Activated CD8-positive, alpha-beta memory T cell treated with anti-CD3 and anti-CD28 coated beads, Interleukin-2, amount 10 ng/mL, durations not matched to agents 7 days and 5 days (primary cell): ENCODE measurements around the gene FSTL4. TPM values are rescaled to one million over a fixed set of nuclear protein-coding genes. Genes with fewer than 3 reads are reported as not detected.

Source experiments
- ATAC-seq: fragments of 150-1000 bp; cut with Tn5 transposase; one replicate; pipeline ENCODE4 v1.10.0; 2021; ENCODE audit warnings: moderate library complexity
- CTCF ChIA-PET: fragments of 350-600 bp; sonication (Branson Sonifier 250); formaldehyde crosslinking; loops from one replicate; lab custom pipeline; 2021; ENCODE audit warnings: antibody characterized with exemption; lab: Charles Lee
- DNase-seq: peaks from one replicate; pipeline ENCODE4 v3.0.0-alpha.2; 2020
- H3K27ac Mint-ChIP-seq: one replicate; pipeline ENCODE4 v1.8.0; 2021; ENCODE audit warnings: mild to moderate bottlenecking, mixed read lengths
- H3K27me3 Mint-ChIP-seq: one replicate; pipeline ENCODE4 v1.8.0; 2021; ENCODE audit warnings: mixed read lengths
- H3K36me3 Mint-ChIP-seq: one replicate; pipeline ENCODE4 v1.8.0; 2021; ENCODE audit warnings: mild to moderate bottlenecking, mixed read lengths
- H3K4me1 Mint-ChIP-seq: one replicate; pipeline ENCODE4 v1.8.0; 2021; ENCODE audit warnings: mixed read lengths
- H3K4me3 Mint-ChIP-seq: one replicate; pipeline ENCODE4 v1.8.0; 2021; ENCODE audit warnings: mild to moderate bottlenecking, moderate library complexity, mixed read lengths
- H3K9me3 Mint-ChIP-seq: one replicate; pipeline ENCODE4 v1.8.0; 2022; ENCODE audit warnings: low read depth, mixed read lengths
- total RNA-seq, 2 experiments: library from RNA; stranded (reverse); gene quantifications; one replicate each; pipeline ENCODE4 v1.2.3, GENCODE V29; 2021

The FSTL4 gene
- total RNA-seq, 2 experiments from 2014 or later = not detected

- Mint-ChIP-seq H3K4me3 (no peak overlapping the region), H3K9me3 (no peaks in the 10 kb centered on the region), H3K4me1 (peaks cover 22% of the 10 kb centered on the region), H3K27me3 (peaks cover 3% of the 10 kb centered on the region), H3K27ac (no peak overlapping the region), H3K36me3 (no peaks in the 10 kb centered on the region)
- DNase-seq = no peak
- peak; percentile 54 for ATAC-seq
- CTCF ChIA-PET = no interaction called here
These were observed 279.8 kb downstream of the FSTL4 start for GRCh38 chr5:133332439-133333024.

GRCh38 chr5:133331941-133332340 is 280.4 kb downstream of the FSTL4 start:
- H3K4me1 Mint-ChIP-seq = peaks cover 22% of the 10 kb centered on the region
- CTCF ChIA-PET = no interaction called here
- peaks cover 3% of the 10 kb centered on the region for H3K27me3 Mint-ChIP-seq
- DNase-seq = no peak
- no peak overlapping the region for H3K27ac Mint-ChIP-seq
- no peaks in the 10 kb centered on the region for H3K36me3 Mint-ChIP-seq
- no peaks in the 10 kb centered on the region for H3K9me3 Mint-ChIP-seq
- H3K4me3 Mint-ChIP-seq = no peak overlapping the region
- ATAC-seq = no peak

GRCh38 chr5:133330956-133331355 is 281.4 kb downstream of the FSTL4 start:
- no peaks in the 10 kb centered on the region for H3K9me3 Mint-ChIP-seq
- H3K27ac Mint-ChIP-seq = no peak overlapping the region
- H3K4me3 Mint-ChIP-seq = no peak overlapping the region
- H3K36me3 Mint-ChIP-seq = no peaks in the 10 kb centered on the region
- no peak for DNase-seq
- H3K27me3 Mint-ChIP-seq = peaks cover 3% of the 10 kb centered on the region
- peaks cover 22% of the 10 kb centered on the region for H3K4me1 Mint-ChIP-seq
- CTCF ChIA-PET = no interaction called here
- ATAC-seq = no peak

GRCh38 chr5:133328800-133329199 is 283.5 kb downstream of the FSTL4 start:
- H3K27me3 Mint-ChIP-seq = peaks cover 6% of the 10 kb centered on the region
- H3K9me3 Mint-ChIP-seq = no peaks in the 10 kb centered on the region
- ATAC-seq (no peak), DNase-seq (no peak)
- peaks cover 19% of the 10 kb centered on the region for H3K4me1 Mint-ChIP-seq
- no peaks in the 10 kb centered on the region for H3K36me3 Mint-ChIP-seq
- CTCF ChIA-PET = no interaction called here
- H3K4me3 Mint-ChIP-seq = no peak overlapping the region
- H3K27ac Mint-ChIP-seq = no peak overlapping the region

- Mint-ChIP-seq H3K9me3 (no peaks in the 10 kb centered on the region), H3K4me1 (peaks cover 18% of the 10 kb centered on the region), H3K4me3 (no peak overlapping the region), H3K27me3 (peaks cover 6% of the 10 kb centered on the region), H3K36me3 (no peaks in the 10 kb centered on the region), H3K27ac (no peak overlapping the region)
- DNase-seq (no peak), ATAC-seq (no peak)
- CTCF ChIA-PET = no interaction called here
These were observed 284.4 kb downstream of the FSTL4 start for GRCh38 chr5:133327946-133328401.

GRCh38 chr5:133326361-133326760 is 286.0 kb downstream of the FSTL4 start:
- no peaks in the 10 kb centered on the region for H3K9me3 Mint-ChIP-seq
- peaks cover 7% of the 10 kb centered on the region for H3K4me1 Mint-ChIP-seq
- H3K36me3 Mint-ChIP-seq = no peaks in the 10 kb centered on the region
- DNase-seq (no peak), ATAC-seq (no peak)
- no peak overlapping the region for H3K4me3 Mint-ChIP-seq
- CTCF ChIA-PET = no interaction called here
- H3K27ac Mint-ChIP-seq = no peak overlapping the region
- peaks cover 5% of the 10 kb centered on the region for H3K27me3 Mint-ChIP-seq

GRCh38 chr5:133325864-133326263 is 286.5 kb downstream of the FSTL4 start:
- Mint-ChIP-seq H3K27me3 (peaks cover 3% of the 10 kb centered on the region), H3K4me3 (no peak overlapping the region), H3K9me3 (no peaks in the 10 kb centered on the region), H3K4me1 (peaks cover 6% of the 10 kb centered on the region), H3K27ac (no peak overlapping the region), H3K36me3 (no peaks in the 10 kb centered on the region)
- no peak for DNase-seq
- ATAC-seq = no peak
- CTCF ChIA-PET = no interaction called here

- no peak for ATAC-seq
- Mint-ChIP-seq H3K27me3 (peaks cover 3% of the 10 kb centered on the region), H3K27ac (no peak overlapping the region), H3K36me3 (no peaks in the 10 kb centered on the region), H3K4me1 (peaks cover 6% of the 10 kb centered on the region), H3K4me3 (no peak overlapping the region), H3K9me3 (no peaks in the 10 kb centered on the region)
- no peak for DNase-seq
- CTCF ChIA-PET = no interaction called here
These were observed 287.4 kb downstream of the FSTL4 start for GRCh38 chr5:133324926-133325325.

GRCh38 chr5:133323494-133324457 is 288.6 kb downstream of the FSTL4 start:
- Mint-ChIP-seq H3K4me1 (peaks cover 6% of the 10 kb centered on the region), H3K4me3 (no peak overlapping the region), H3K9me3 (no peaks in the 10 kb centered on the region), H3K27ac (no peak overlapping the region), H3K36me3 (no peaks in the 10 kb centered on the region), H3K27me3 (peaks cover 3% of the 10 kb centered on the region)
- DNase-seq (no peak), ATAC-seq (no peak)
- CTCF ChIA-PET = no interaction called here

- Mint-ChIP-seq H3K27me3 (peaks cover 3% of the 10 kb centered on the region), H3K4me3 (no peak overlapping the region), H3K9me3 (no peaks in the 10 kb centered on the region), H3K4me1 (peaks cover 6% of the 10 kb centered on the region), H3K36me3 (no peaks in the 10 kb centered on the region), H3K27ac (no peak overlapping the region)
- ATAC-seq (no peak), DNase-seq (no peak)
- CTCF ChIA-PET = no interaction called here
These were observed 289.6 kb downstream of the FSTL4 start for GRCh38 chr5:133322743-133323142.

GRCh38 chr5:133321833-133322420 is 290.4 kb downstream of the FSTL4 start:
- no peak overlapping the region for H3K4me3 Mint-ChIP-seq
- ATAC-seq (no peak), DNase-seq (no peak)
- no peaks in the 10 kb centered on the region for H3K9me3 Mint-ChIP-seq
- H3K27ac Mint-ChIP-seq = no peak overlapping the region
- no peaks in the 10 kb centered on the region for H3K36me3 Mint-ChIP-seq
- CTCF ChIA-PET = no interaction called here
- H3K27me3 Mint-ChIP-seq = peaks cover 3% of the 10 kb centered on the region
- H3K4me1 Mint-ChIP-seq = peaks cover 6% of the 10 kb centered on the region

- Mint-ChIP-seq H3K4me3 (no peak overlapping the region), H3K27ac (no peak overlapping the region), H3K27me3 (peaks cover 3% of the 10 kb centered on the region), H3K4me1 (peaks cover 6% of the 10 kb centered on the region), H3K36me3 (no peaks in the 10 kb centered on the region), H3K9me3 (no peaks in the 10 kb centered on the region)
- ATAC-seq = no peak
- DNase-seq = no peak
- CTCF ChIA-PET = no interaction called here
These were observed 291.0 kb downstream of the FSTL4 start for GRCh38 chr5:133321286-133321832.

GRCh38 chr5:133319905-133320520 is 292.3 kb downstream of the FSTL4 start:
- CTCF ChIA-PET = no interaction called here
- DNase-seq (no peak), ATAC-seq (no peak)
- Mint-ChIP-seq H3K4me1 (peaks cover 6% of the 10 kb centered on the region), H3K27ac (no peak overlapping the region), H3K4me3 (no peak overlapping the region), H3K27me3 (peaks cover 6% of the 10 kb centered on the region), H3K9me3 (no peaks in the 10 kb centered on the region), H3K36me3 (no peaks in the 10 kb centered on the region)
